Measurements from ENCODE around the gene CFTR.

- TF ChIP-seq CTCF (IDR thresholded peaks at IDR 0.05), result no peak
- TF ChIP-seq POLR2A (IDR thresholded peaks at IDR 0.05), result no peak
Observed at GRCh38 chr7:117493460-117493859, 13.6 kb downstream of the CFTR start.
